Caco-2 (cell line): ENCODE data around the gene OTUD5. TPM values are rescaled to one million over a fixed set of nuclear protein-coding genes. Genes with fewer than 3 reads are reported as not detected.
"Not testable (repeated sequence)": the region's sequence is repeated elsewhere in the genome, so short reads cannot be mapped to it uniquely, and the experiment has no call there.

Source experiments
- BruUV-seq: library from RNA; stranded (reverse); fragments of 400-500 nt; replicated peaks from 2 replicates; lab custom pipeline; 2021; lab: Mats Ljungman, UMichigan
- CTCF ChIA-PET: fragments of 300-600 bp; sonication (Branson Sonifier 250); formaldehyde crosslinking; loops from one replicate; lab custom pipeline; 2022; ENCODE audit warnings: antibody characterized with exemption; lab: Charles Lee
- POLR2A ChIA-PET: fragments of 300-600 bp; sonication (Branson Sonifier 250); formaldehyde crosslinking; loops from one replicate; lab custom pipeline; 2022; ENCODE audit warnings: antibody characterized with exemption; lab: Charles Lee
- DNase-seq, 2 experiments: peaks; one replicate each; pipeline versions ENCODE4 v3.0.0 to v3.0.0-alpha.2; 2020 to 2022
- H3K27me3 ChIP-seq: replicated peaks from 2 replicates; pipeline ENCODE4 v1.6.0; 2011; ENCODE audit warnings: low read length; ENCODE audit not compliant: control insufficient read depth, insufficient read depth
- H3K36me3 ChIP-seq: 2 replicates; pipeline ENCODE4 v1.5.1; 2011; ENCODE audit warnings: low read length; ENCODE audit not compliant: control insufficient read depth, insufficient read depth
- H3K4me1 ChIP-seq: fragments of 250-450 bp; sonication (Bioruptor Pico); 2 replicates; pipeline ENCODE4 v1.5.1; 2020; ENCODE audit warnings: mild to moderate bottlenecking
- H3K4me3 ChIP-seq: 2 replicates; pipeline ENCODE4 v1.5.1; 2011; ENCODE audit warnings: low read depth, mild to moderate bottlenecking, control low read depth, low read length
- H3K9me3 ChIP-seq: fragments of 250-450 bp; sonication (Bioruptor Pico); 2 replicates; pipeline ENCODE4 v1.5.1; 2020; ENCODE audit warnings: mild to moderate bottlenecking, moderate library complexity
- H3K27ac Mint-ChIP-seq: one replicate; pipeline ENCODE4 v1.8.0; 2022; ENCODE audit warnings: mixed read lengths; ENCODE audit not compliant: unreplicated experiment
- H3K27me3 Mint-ChIP-seq: one replicate; pipeline ENCODE4 v1.8.0; 2022; ENCODE audit warnings: mixed read lengths; ENCODE audit not compliant: insufficient read depth, unreplicated experiment
- H3K36me3 Mint-ChIP-seq: one replicate; pipeline ENCODE4 v1.8.0; 2022; ENCODE audit warnings: mild to moderate bottlenecking, mixed read lengths; ENCODE audit not compliant: insufficient read depth, unreplicated experiment
- H3K4me1 Mint-ChIP-seq: one replicate; pipeline ENCODE4 v1.8.0; 2022; ENCODE audit warnings: low read depth, mixed read lengths; ENCODE audit not compliant: unreplicated experiment
- H3K4me3 Mint-ChIP-seq: one replicate; pipeline ENCODE4 v1.8.0; 2022; ENCODE audit warnings: mild to moderate bottlenecking, moderate library complexity, mixed read lengths; ENCODE audit not compliant: unreplicated experiment
- H3K9me3 Mint-ChIP-seq: one replicate; pipeline ENCODE4 v1.8.0; 2022; ENCODE audit warnings: mixed read lengths; ENCODE audit not compliant: unreplicated experiment
- CTCF ChIP-seq, 2 experiments: fragments of 200-600 bp in 1 of 2; IDR thresholded peaks; 1 replicate in 1 of 2; 2 replicates in 1 of 2; pipeline versions ENCODE4 v1.5.1 to v1.8.0; 2011 to 2022; ENCODE audit warnings: antibody characterized with exemption in 1 of 2, control low read depth in 1 of 2, inconsistent platforms in 1 of 2, low read depth in 1 of 2, low read length in 1 of 2, mild to moderate bottlenecking in 1 of 2, moderate library complexity in 1 of 2; ENCODE audit not compliant: insufficient read depth in 1 of 2, severe bottlenecking in 1 of 2, unreplicated experiment in 1 of 2
- intact Hi-C: fragments of 100-400 bp; cut with micrococcal nuclease; formaldehyde crosslinking; loops from one replicate; pipeline ENCODE4 v1.10.0; 2022; ENCODE audit not compliant: unreplicated experiment
- total RNA-seq: library from RNA; stranded (reverse); gene quantifications from 2 replicates; pipeline ENCODE4 v1.2.3, GENCODE V29; 2022

OTUD5 gene
- total RNA-seq, 1 experiment from 2014 or later = 40.6 TPM

- Mint-ChIP-seq H3K9me3 (no peaks in the 10 kb centered on the region), H3K36me3 (peaks cover 27% of the 10 kb centered on the region), H3K4me3 (no peak overlapping the region), H3K4me1 (no peaks in the 10 kb centered on the region), H3K27ac (no peak overlapping the region), H3K27me3 (no peaks in the 10 kb centered on the region)
- no peak overlapping the region for H3K4me3 ChIP-seq
- BruUV-seq = no TSS peak
- H3K4me1 ChIP-seq = no peaks in the 10 kb centered on the region
- H3K27me3 ChIP-seq = no peaks in the 10 kb centered on the region
- intact Hi-C loops = no loop called here
- no peak for DNase-seq
- H3K9me3 ChIP-seq = no peaks in the 10 kb centered on the region
- H3K36me3 ChIP-seq = no peaks in the 10 kb centered on the region; the same call in 1 of the 2 replicates
- CTCF ChIA-PET = no interaction called here
- no peak for TF ChIP-seq CTCF (IDR thresholded peaks at IDR 0.05; ENCODE audit: insufficient read depth in 1 of 2, low read depth in 1 of 2, low read length in 1 of 2, severe bottlenecking in 1 of 2, unreplicated experiment in 1 of 2)
- POLR2A ChIA-PET = no interaction called here
Measured at GRCh38 chrX:48983896-48984295, 26.5 kb upstream of the OTUD5 start.

GRCh38 chrX:48983081-48983480, 25.7 kb upstream of the OTUD5 start:
- H3K9me3 Mint-ChIP-seq = no peaks in the 10 kb centered on the region

GRCh38 chrX:48981178-48981577, 23.8 kb upstream of the OTUD5 start:
- Histone ChIP-seq H3K27me3 (no peaks in the 10 kb centered on the region), H3K36me3 (no peaks in the 10 kb centered on the region; the same call in 1 of the 2 replicates), H3K4me1 (no peaks in the 10 kb centered on the region), H3K4me3 (no peak overlapping the region), H3K9me3 (no peaks in the 10 kb centered on the region)
- no peak for DNase-seq
- Mint-ChIP-seq H3K36me3 (peaks cover 30% of the 10 kb centered on the region), H3K4me1 (no peaks in the 10 kb centered on the region), H3K4me3 (no peak overlapping the region), H3K27me3 (no peaks in the 10 kb centered on the region), H3K27ac (no peak overlapping the region), H3K9me3 (no peaks in the 10 kb centered on the region)
- no TSS peak for BruUV-seq
- no peak for TF ChIP-seq CTCF (IDR thresholded peaks at IDR 0.05; ENCODE audit: insufficient read depth in 1 of 2, low read depth in 1 of 2, low read length in 1 of 2, severe bottlenecking in 1 of 2, unreplicated experiment in 1 of 2)
- CTCF ChIA-PET = no interaction called here
- intact Hi-C loops = no loop called here
- POLR2A ChIA-PET = no interaction called here

More at GRCh38 chrX:48983081-48983480, 25.7 kb upstream of the OTUD5 start:
- BruUV-seq = no TSS peak
- POLR2A ChIA-PET = no interaction called here
- DNase-seq = no peak
- CTCF ChIA-PET = no interaction called here
- intact Hi-C loops = no loop called here
- no peak for TF ChIP-seq CTCF (IDR thresholded peaks at IDR 0.05; ENCODE audit: insufficient read depth in 1 of 2, low read depth in 1 of 2, low read length in 1 of 2, severe bottlenecking in 1 of 2, unreplicated experiment in 1 of 2)
- Histone ChIP-seq H3K9me3 (no peaks in the 10 kb centered on the region), H3K27me3 (no peaks in the 10 kb centered on the region), H3K4me3 (no peak overlapping the region), H3K36me3 (no peaks in the 10 kb centered on the region; the same call in 1 of the 2 replicates), H3K4me1 (no peaks in the 10 kb centered on the region)
- no peak overlapping the region for H3K27ac Mint-ChIP-seq
- no peak overlapping the region for H3K4me3 Mint-ChIP-seq
- H3K27me3 Mint-ChIP-seq = no peaks in the 10 kb centered on the region
- peaks cover 27% of the 10 kb centered on the region for H3K36me3 Mint-ChIP-seq
- H3K4me1 Mint-ChIP-seq = no peaks in the 10 kb centered on the region

GRCh38 chrX:48980341-48980740, 22.9 kb upstream of the OTUD5 start:
- H3K9me3 ChIP-seq, DNase-seq, H3K4me1 Mint-ChIP-seq, H3K27ac Mint-ChIP-seq, H3K27me3 ChIP-seq, H3K4me3 ChIP-seq, BruUV-seq, POLR2A ChIA-PET, intact Hi-C loops, H3K4me3 Mint-ChIP-seq, H3K4me1 ChIP-seq, H3K27me3 Mint-ChIP-seq, CTCF ChIA-PET, H3K36me3 ChIP-seq, H3K9me3 Mint-ChIP-seq: not testable (repeated sequence)
- H3K36me3 Mint-ChIP-seq = peaks cover 39% of the 10 kb centered on the region
